ENCODE data around the gene TBC1D22A. TPM values are rescaled to one million over a fixed set of nuclear protein-coding genes. Genes with fewer than 3 reads are reported as not detected.
"Not testable (repeated sequence)": the region's sequence is repeated elsewhere in the genome, so short reads cannot be mapped to it uniquely, and the experiment has no call there.

The TBC1D22A gene
- total RNA-seq, 1 experiment from 2014 or later: 32.6 TPM

DNA sequence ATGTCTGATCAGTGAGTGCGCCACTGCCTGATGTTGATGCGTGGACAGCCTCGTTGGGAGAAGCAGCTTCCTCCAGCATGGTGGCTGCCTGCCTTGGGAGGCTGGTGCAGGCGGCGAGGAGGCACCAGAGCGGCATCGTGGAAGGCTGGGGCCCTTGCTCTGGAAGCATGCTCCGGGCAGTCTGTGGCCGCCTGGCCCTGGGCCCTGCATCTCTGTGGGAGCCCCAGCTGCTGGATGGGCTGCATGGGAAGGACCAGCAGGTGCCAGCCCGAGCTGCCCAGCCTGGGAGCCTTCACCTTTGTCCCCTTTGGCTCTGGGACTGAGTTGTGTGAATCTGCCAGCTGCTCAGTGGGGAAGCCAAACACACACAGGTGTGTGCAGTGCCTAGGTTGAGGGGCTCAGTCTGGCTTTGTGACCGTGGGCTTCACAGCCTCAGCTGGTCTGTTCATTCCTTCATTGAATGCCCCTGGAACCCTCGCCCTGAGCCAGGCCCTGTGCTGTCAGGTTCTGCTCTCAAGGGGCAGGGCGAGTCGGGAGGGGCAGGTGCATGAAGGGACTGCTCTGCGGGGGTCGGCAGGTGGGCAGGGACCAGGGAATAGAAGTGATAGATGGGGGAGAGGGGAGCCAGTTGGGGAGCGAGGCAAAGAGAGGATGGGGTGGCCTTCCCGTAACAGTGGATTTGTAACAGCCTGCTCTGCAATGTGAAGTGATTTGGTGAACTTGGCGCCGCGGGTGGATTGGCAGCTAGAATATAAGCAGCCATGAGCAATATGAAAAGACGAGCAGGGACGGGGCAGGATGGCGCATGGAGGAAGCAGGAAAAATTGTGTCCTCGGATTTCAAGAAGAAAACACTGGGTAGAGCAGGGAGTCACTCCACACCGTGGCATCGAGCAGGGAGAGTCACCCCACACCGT lies 354.2 kb downstream of the TBC1D22A start:
- Histone ChIP-seq H3K27me3 (replicated peaks; ENCODE audit: control insufficient read depth, insufficient read depth, low read length) (no peaks in the 10 kb centered on the region), H3K36me3 (ENCODE audit: control insufficient read depth, insufficient read depth, low read length) (no peaks in the 10 kb centered on the region; the same call in 1 of the 2 replicates), H3K4me3 (ENCODE audit: low read depth, low read length) (no peak overlapping the region), H3K9me3 (no peaks in the 10 kb centered on the region), H3K4me1 (peaks cover 4% of the 10 kb centered on the region)
- BruUV-seq (replicated peaks): no TSS peak
- Mint-ChIP-seq H3K36me3 (ENCODE audit: insufficient read depth, unreplicated experiment) (peaks cover 20% of the 10 kb centered on the region), H3K4me1 (ENCODE audit: low read depth, unreplicated experiment) (no peaks in the 10 kb centered on the region), H3K27me3 (ENCODE audit: insufficient read depth, unreplicated experiment) (no peaks in the 10 kb centered on the region), H3K4me3 (ENCODE audit: unreplicated experiment) (no peak overlapping the region), H3K9me3 (ENCODE audit: unreplicated experiment) (no peaks in the 10 kb centered on the region), H3K27ac (ENCODE audit: unreplicated experiment) (no peak overlapping the region)
- DNase-seq: peak in 1 of 2 experiments; percentile 21
- intact Hi-C loops (cut with micrococcal nuclease; ENCODE audit: unreplicated experiment): no loop called here
- ChIA-PET POLR2A (no interaction called here), CTCF (no interaction called here)
- no peak for TF ChIP-seq CTCF (IDR thresholded peaks at IDR 0.05; ENCODE audit: insufficient read depth in 1 of 2, low read depth in 1 of 2, low read length in 1 of 2, severe bottlenecking in 1 of 2, unreplicated experiment in 1 of 2)

GRCh38 chr22:47117442-47117841 lies 355.0 kb downstream of the TBC1D22A start:
- H3K4me3 Mint-ChIP-seq (ENCODE audit: unreplicated experiment); intact Hi-C loops (cut with micrococcal nuclease; ENCODE audit: unreplicated experiment); H3K9me3 ChIP-seq; H3K4me1 Mint-ChIP-seq (ENCODE audit: low read depth, unreplicated experiment); DNase-seq; H3K4me3 ChIP-seq (ENCODE audit: low read depth, low read length); H3K27me3 Mint-ChIP-seq (ENCODE audit: insufficient read depth, unreplicated experiment); H3K9me3 Mint-ChIP-seq (ENCODE audit: unreplicated experiment); CTCF ChIA-PET; H3K27ac Mint-ChIP-seq (ENCODE audit: unreplicated experiment); H3K36me3 ChIP-seq (ENCODE audit: control insufficient read depth, insufficient read depth, low read length); H3K27me3 ChIP-seq (replicated peaks; ENCODE audit: control insufficient read depth, insufficient read depth, low read length); H3K4me1 ChIP-seq; POLR2A ChIA-PET; BruUV-seq (replicated peaks): not testable (repeated sequence)
- peaks cover 27% of the 10 kb centered on the region for H3K36me3 Mint-ChIP-seq (ENCODE audit: insufficient read depth, unreplicated experiment)

DNA sequence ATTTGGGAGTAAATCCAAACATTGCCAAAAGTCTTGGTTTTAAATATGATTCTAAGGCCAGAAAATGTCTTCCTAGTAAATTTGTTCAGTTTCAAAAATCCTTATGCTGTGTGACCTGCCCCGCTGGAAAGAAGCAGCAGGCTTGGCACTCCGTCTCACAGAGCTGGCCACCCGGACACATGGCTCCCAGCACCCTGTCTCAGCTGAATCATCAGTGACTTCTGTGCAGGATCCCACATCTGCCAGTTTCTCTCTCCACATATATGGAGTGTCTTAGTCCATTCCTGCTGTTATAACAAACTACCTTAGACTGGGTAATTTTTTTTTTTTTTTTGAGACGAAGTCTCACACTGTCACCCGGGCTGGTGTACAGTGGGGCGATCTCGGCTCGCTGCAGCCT lies 356.7 kb downstream of the TBC1D22A start:
- no TSS peak for BruUV-seq (replicated peaks)

More for the DNA sequence above, 356.7 kb downstream of the TBC1D22A start:
- Histone ChIP-seq H3K9me3 (no peaks in the 10 kb centered on the region), H3K36me3 (ENCODE audit: control insufficient read depth, insufficient read depth, low read length) (no peaks in the 10 kb centered on the region), H3K4me1 (peaks cover 10% of the 10 kb centered on the region; the same call in 1 of the 2 replicates), H3K4me3 (ENCODE audit: low read depth, low read length) (no peak overlapping the region), H3K27me3 (replicated peaks; ENCODE audit: control insufficient read depth, insufficient read depth, low read length) (no peaks in the 10 kb centered on the region)
- no peaks in the 10 kb centered on the region for H3K27me3 Mint-ChIP-seq (ENCODE audit: insufficient read depth, unreplicated experiment)
- H3K4me1 Mint-ChIP-seq (ENCODE audit: low read depth, unreplicated experiment): peaks cover 9% of the 10 kb centered on the region
- ChIA-PET POLR2A (no interaction called here), CTCF (no interaction called here)
- H3K36me3 Mint-ChIP-seq (ENCODE audit: insufficient read depth, unreplicated experiment): peaks cover 26% of the 10 kb centered on the region
- TF ChIP-seq CTCF (IDR thresholded peaks at IDR 0.05; ENCODE audit: insufficient read depth in 1 of 2, low read depth in 1 of 2, low read length in 1 of 2, severe bottlenecking in 1 of 2, unreplicated experiment in 1 of 2): no peak
- no peak overlapping the region for H3K27ac Mint-ChIP-seq (ENCODE audit: unreplicated experiment)
- intact Hi-C loops (cut with micrococcal nuclease; ENCODE audit: unreplicated experiment): no loop called here
- DNase-seq: no peak
- no peak overlapping the region for H3K4me3 Mint-ChIP-seq (ENCODE audit: unreplicated experiment)
- H3K9me3 Mint-ChIP-seq (ENCODE audit: unreplicated experiment): no peaks in the 10 kb centered on the region
